HEK293 (cell line): ENCODE measurements around the gene CDHR1.

Experiments used
- CTCF ChIA-PET: fragments of 350-600 bp; formaldehyde crosslinking; extraction: SDS; loops from one replicate; lab custom pipeline; 2021; ENCODE audit warnings: antibody characterized with exemption; lab: Yijun Ruan, JAX
- POLR2A ChIA-PET: fragments of 300-600 bp; formaldehyde crosslinking; extraction: SDS; loops from one replicate; lab custom pipeline; 2020; ENCODE audit warnings: antibody characterized with exemption, inconsistent platforms; lab: Yijun Ruan, JAX
- H3K27ac ChIP-seq: fragments of 200-500 bp; sonication (Bioruptor generic); 2 replicates; pipeline ENCODE4 v1.5.1; 2014; ENCODE audit warnings: low read depth, low read length, control low read depth, inconsistent platforms; ENCODE audit errors: extremely low read depth
- H3K36me3 ChIP-seq, 2 experiments: fragments of 200-500 bp in 1 of 2; sonication (Bioruptor generic) in 1 of 2; 1 replicate in 1 of 2; 2 replicates in 1 of 2; pipeline ENCODE4 v1.5.1; 2014 to 2017; ENCODE audit warnings: inconsistent platforms in 2 of 2, low read length in 2 of 2; ENCODE audit not compliant: control insufficient read depth in 2 of 2, insufficient read depth in 1 of 2
- H3K4me1 ChIP-seq: fragments of 200-500 bp; sonication (Bioruptor generic); 2 replicates; pipeline ENCODE4 v1.5.1; 2014; ENCODE audit warnings: mild to moderate bottlenecking, low read length, inconsistent platforms; ENCODE audit not compliant: control insufficient read depth, insufficient read depth
- H3K4me3 ChIP-seq: 2 replicates; pipeline ENCODE4 v1.5.1; 2011; ENCODE audit warnings: low read depth, mild to moderate bottlenecking, control low read depth, low read length, moderate library complexity
- H3K9me3 ChIP-seq: fragments of 200-500 bp; sonication (Bioruptor generic); 2 replicates; pipeline ENCODE4 v1.5.1; 2014; ENCODE audit warnings: low read depth, low read length, inconsistent platforms; ENCODE audit not compliant: control insufficient read depth, insufficient read depth
- GLIS1 ChIP-seq: fragments of 450-650 bp; formaldehyde crosslinking; IDR thresholded peaks from 2 replicates; pipeline ENCODE4 v1.5.1; 2016; ENCODE audit warnings: missing biosample characterization, missing genetic modification characterization
- KLF9 ChIP-seq: fragments of 450-650 bp; formaldehyde crosslinking; IDR thresholded peaks from 2 replicates; pipeline ENCODE4 v1.5.1; 2016; ENCODE audit warnings: missing biosample characterization, missing genetic modification characterization, low read depth
- ZBTB21 ChIP-seq: fragments of 450-650 bp; formaldehyde crosslinking; IDR thresholded peaks from 2 replicates; pipeline ENCODE4 v1.5.1; 2017; ENCODE audit warnings: missing biosample characterization, missing genetic modification characterization
- ZNF335 ChIP-seq: fragments of 450-650 bp; formaldehyde crosslinking; conservative IDR thresholded peaks from 2 replicates; pipeline ENCODE4 v1.5.1; 2016; ENCODE audit warnings: missing biosample characterization, missing genetic modification characterization
- ZSCAN23 ChIP-seq: fragments of 450-650 bp; formaldehyde crosslinking; IDR thresholded peaks from 2 replicates; pipeline ENCODE4 v1.5.1; 2016; ENCODE audit warnings: missing biosample characterization, missing genetic modification characterization
- TF ChIP-seq, protein P1 (sequence below): fragments of 450-650 bp; IDR thresholded peaks from 2 replicates; pipeline ENCODE4 v1.5.1; 2018; ENCODE audit warnings: missing biosample characterization, missing genetic modification characterization
- TF ChIP-seq, protein P2 (sequence below): fragments of 450-650 bp; formaldehyde crosslinking; IDR thresholded peaks from 2 replicates; pipeline ENCODE4 v1.5.1; 2016; ENCODE audit warnings: missing biosample characterization, missing genetic modification characterization
- TF ChIP-seq, protein P3 (sequence below): fragments of 450-650 bp; formaldehyde crosslinking; IDR thresholded peaks from 2 replicates; pipeline ENCODE4 v1.5.1; 2017; ENCODE audit warnings: missing biosample characterization, mild to moderate bottlenecking, missing genetic modification characterization, moderate library complexity
- TF ChIP-seq, protein P4 (sequence below): sonication (generic); formaldehyde crosslinking; IDR thresholded peaks from 2 replicates; pipeline ENCODE4 v1.8.1; 2022; ENCODE audit warnings: mild to moderate bottlenecking, moderate library complexity, missing genetic modification reagents
- TF ChIP-seq, protein P5 (sequence below): fragments of 450-650 bp; formaldehyde crosslinking; IDR thresholded peaks from 2 replicates; pipeline ENCODE4 v1.5.1; 2016; ENCODE audit warnings: missing biosample characterization, missing genetic modification characterization
- TF ChIP-seq, protein P6 (sequence below): fragments of 450-650 bp; formaldehyde crosslinking; IDR thresholded peaks from 2 replicates; pipeline ENCODE4 v1.5.1; 2016; ENCODE audit warnings: missing biosample characterization, missing genetic modification characterization

The CDHR1 gene

DNA sequence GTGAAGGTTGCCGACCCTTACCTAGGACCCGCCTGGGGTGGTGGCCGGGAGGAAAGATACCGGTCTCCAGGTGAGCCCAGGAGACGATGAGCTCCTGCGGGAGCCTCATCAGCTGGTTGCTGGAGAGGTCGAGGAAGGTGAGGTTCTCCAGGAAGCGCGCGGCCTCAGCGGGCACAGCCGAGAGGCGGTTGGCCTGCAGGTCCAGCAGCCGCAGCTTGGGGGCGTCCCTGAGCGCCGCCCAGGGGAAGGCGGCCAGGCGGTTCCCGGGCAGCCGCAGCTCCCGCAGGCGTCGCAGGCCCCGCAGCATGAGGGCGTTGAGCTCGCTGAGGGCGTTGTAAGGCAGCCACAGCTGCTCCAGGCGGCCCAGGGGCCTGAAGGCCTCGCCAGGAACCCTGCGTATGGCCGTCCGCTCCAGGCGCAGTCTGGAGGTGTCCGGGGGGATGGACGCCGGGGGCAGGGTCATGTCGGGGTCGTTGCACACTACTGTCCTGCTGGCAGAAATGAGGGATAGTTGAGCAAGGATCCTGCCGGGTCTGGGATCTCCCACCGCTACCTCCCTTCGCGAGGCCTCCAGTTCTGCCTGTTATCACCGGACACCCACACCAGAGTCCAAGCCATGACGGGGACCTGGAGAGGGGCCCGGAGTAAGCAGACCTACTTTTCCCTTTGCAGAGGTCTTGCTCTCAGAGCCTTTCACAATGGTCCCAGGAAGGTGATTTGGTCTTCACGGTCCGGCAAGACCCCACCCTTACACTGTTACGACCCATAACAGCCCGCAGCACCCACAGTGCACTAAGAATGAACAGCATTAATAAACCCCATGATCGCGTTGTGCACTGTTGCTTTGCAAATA lies 43.1 kb downstream of the CDHR1 start:
- POLR2A ChIA-PET, result no interaction called here
- TF ChIP-seq, protein P1, sequence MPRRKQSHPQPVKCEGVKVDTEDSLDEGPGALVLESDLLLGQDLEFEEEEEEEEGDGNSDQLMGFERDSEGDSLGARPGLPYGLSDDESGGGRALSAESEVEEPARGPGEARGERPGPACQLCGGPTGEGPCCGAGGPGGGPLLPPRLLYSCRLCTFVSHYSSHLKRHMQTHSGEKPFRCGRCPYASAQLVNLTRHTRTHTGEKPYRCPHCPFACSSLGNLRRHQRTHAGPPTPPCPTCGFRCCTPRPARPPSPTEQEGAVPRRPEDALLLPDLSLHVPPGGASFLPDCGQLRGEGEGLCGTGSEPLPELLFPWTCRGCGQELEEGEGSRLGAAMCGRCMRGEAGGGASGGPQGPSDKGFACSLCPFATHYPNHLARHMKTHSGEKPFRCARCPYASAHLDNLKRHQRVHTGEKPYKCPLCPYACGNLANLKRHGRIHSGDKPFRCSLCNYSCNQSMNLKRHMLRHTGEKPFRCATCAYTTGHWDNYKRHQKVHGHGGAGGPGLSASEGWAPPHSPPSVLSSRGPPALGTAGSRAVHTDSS (tag by site-specific recombination), result no peak
- TF ChIP-seq, protein P2, sequence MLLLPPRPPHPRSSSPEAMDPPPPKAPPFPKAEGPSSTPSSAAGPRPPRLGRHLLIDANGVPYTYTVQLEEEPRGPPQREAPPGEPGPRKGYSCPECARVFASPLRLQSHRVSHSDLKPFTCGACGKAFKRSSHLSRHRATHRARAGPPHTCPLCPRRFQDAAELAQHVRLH (tag by site-specific recombination), result no peak
- TF ChIP-seq, protein P3, sequence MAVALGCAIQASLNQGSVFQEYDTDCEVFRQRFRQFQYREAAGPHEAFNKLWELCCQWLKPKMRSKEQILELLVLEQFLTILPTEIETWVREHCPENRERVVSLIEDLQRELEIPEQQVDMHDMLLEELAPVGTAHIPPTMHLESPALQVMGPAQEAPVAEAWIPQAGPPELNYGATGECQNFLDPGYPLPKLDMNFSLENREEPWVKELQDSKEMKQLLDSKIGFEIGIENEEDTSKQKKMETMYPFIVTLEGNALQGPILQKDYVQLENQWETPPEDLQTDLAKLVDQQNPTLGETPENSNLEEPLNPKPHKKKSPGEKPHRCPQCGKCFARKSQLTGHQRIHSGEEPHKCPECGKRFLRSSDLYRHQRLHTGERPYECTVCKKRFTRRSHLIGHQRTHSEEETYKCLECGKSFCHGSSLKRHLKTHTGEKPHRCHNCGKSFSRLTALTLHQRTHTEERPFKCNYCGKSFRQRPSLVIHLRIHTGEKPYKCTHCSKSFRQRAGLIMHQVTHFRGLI (tag by site-specific recombination), result no peak
- no peak for TF ChIP-seq KLF9
- TF ChIP-seq, protein P4, sequence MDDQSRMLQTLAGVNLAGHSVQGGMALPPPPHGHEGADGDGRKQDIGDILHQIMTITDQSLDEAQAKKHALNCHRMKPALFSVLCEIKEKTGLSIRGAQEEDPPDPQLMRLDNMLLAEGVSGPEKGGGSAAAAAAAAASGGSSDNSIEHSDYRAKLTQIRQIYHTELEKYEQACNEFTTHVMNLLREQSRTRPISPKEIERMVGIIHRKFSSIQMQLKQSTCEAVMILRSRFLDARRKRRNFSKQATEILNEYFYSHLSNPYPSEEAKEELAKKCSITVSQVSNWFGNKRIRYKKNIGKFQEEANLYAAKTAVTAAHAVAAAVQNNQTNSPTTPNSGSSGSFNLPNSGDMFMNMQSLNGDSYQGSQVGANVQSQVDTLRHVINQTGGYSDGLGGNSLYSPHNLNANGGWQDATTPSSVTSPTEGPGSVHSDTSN (CRISPR knock-in tag), result no peak
- TF ChIP-seq ZNF335 (tag by site-specific recombination), result no peak
- TF ChIP-seq ZBTB21, result no peak
- TF ChIP-seq, protein P5, sequence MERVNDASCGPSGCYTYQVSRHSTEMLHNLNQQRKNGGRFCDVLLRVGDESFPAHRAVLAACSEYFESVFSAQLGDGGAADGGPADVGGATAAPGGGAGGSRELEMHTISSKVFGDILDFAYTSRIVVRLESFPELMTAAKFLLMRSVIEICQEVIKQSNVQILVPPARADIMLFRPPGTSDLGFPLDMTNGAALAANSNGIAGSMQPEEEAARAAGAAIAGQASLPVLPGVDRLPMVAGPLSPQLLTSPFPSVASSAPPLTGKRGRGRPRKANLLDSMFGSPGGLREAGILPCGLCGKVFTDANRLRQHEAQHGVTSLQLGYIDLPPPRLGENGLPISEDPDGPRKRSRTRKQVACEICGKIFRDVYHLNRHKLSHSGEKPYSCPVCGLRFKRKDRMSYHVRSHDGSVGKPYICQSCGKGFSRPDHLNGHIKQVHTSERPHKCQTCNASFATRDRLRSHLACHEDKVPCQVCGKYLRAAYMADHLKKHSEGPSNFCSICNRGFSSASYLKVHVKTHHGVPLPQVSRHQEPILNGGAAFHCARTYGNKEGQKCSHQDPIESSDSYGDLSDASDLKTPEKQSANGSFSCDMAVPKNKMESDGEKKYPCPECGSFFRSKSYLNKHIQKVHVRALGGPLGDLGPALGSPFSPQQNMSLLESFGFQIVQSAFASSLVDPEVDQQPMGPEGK (tag by site-specific recombination), result no peak
- CTCF ChIA-PET, result interaction anchor here (0.6 to 0.8 kb wide), 2 partner anchors 33 to 40 kb away, joined by 3 read pairs; no protein-coding TSS in a partner anchor
- Histone ChIP-seq H3K4me3 (no peak overlapping the region), H3K27ac (no peak overlapping the region), H3K9me3 (no peaks in the 10 kb centered on the region), H3K4me1 (no peaks in the 10 kb centered on the region), H3K36me3 (no peaks in the 10 kb centered on the region)

DNA sequence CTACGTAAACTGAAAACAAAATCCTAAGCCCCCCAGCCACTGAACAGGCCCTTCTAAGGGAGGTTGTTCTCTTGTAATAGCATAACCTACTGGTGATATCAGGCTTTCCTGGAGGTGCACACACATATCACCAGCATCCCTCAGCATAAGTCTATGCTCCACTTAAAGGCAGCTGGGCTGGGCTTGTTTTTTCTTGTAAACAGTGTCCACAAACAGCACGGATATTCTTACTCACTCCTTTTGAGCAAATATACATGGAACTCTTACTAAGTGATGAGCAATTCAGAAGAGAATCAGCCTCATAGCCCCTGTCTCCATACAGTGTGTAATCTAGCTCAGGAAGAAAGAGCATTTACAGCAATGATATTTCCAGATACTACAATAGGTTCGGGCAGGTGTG lies 44.6 kb downstream of the CDHR1 start:
- CTCF ChIA-PET, result interaction anchor here (0.6 kb wide), 2 partner anchors 63 to 945 kb away, joined by 3 read pairs; no protein-coding TSS in a partner anchor
- Histone ChIP-seq H3K9me3 (no peaks in the 10 kb centered on the region), H3K4me3 (no peak overlapping the region), H3K4me1 (no peaks in the 10 kb centered on the region), H3K27ac (no peak overlapping the region), H3K36me3 (no peaks in the 10 kb centered on the region)
- POLR2A ChIA-PET, result no interaction called here
- TF ChIP-seq GLIS1 (tag by site-specific recombination) (no peak), ZSCAN23 (tag by site-specific recombination) (no peak)
- TF ChIP-seq, protein P6, sequence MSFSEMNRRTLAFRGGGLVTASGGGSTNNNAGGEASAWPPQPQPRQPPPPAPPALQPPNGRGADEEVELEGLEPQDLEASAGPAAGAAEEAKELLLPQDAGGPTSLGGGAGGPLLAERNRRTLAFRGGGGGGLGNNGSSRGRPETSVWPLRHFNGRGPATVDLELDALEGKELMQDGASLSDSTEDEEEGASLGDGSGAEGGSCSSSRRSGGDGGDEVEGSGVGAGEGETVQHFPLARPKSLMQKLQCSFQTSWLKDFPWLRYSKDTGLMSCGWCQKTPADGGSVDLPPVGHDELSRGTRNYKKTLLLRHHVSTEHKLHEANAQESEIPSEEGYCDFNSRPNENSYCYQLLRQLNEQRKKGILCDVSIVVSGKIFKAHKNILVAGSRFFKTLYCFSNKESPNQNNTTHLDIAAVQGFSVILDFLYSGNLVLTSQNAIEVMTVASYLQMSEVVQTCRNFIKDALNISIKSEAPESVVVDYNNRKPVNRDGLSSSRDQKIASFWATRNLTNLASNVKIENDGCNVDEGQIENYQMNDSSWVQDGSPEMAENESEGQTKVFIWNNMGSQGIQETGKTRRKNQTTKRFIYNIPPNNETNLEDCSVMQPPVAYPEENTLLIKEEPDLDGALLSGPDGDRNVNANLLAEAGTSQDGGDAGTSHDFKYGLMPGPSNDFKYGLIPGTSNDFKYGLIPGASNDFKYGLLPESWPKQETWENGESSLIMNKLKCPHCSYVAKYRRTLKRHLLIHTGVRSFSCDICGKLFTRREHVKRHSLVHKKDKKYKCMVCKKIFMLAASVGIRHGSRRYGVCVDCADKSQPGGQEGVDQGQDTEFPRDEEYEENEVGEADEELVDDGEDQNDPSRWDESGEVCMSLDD (tag by site-specific recombination), result no peak
